Neural cell (in vitro differentiated cells): ENCODE results near the gene B4GALNT3. TPM values are rescaled to one million over a fixed set of nuclear protein-coding genes. Genes with fewer than 3 reads are reported as not detected.

Source experiments
- H2AFZ ChIP-seq: fragments of 200-600, 300-800 bp; sonication (generic), shearing (Covaris generic); 2 replicates; pipeline ENCODE4 v1.6.0; 2014; ENCODE audit warnings: low read depth, mild to moderate bottlenecking, antibody characterized with exemption, low read length, moderate library complexity
- H3F3A ChIP-seq: fragments of 200-600 bp; shearing (Covaris generic); 2 replicates; pipeline ENCODE4 v1.6.1; 2016; ENCODE audit warnings: mild to moderate bottlenecking, moderate library complexity, mixed read lengths, antibody characterized with exemption, low read length; ENCODE audit not compliant: insufficient read depth, poor library complexity, severe bottlenecking
- H3K27ac ChIP-seq: fragments of 200-600, 300-800 bp; sonication (generic), shearing (Covaris generic); 2 replicates; pipeline ENCODE4 v1.5.1; 2014; ENCODE audit warnings: mild to moderate bottlenecking, low read length, moderate library complexity
- H3K27me3 ChIP-seq: fragments of 300-800, 200-600 bp; sonication (generic), shearing (Covaris generic); 2 replicates; pipeline ENCODE4 v1.6.0; 2014; ENCODE audit warnings: mild to moderate bottlenecking, low read depth, low read length, moderate library complexity; ENCODE audit not compliant: insufficient read depth
- H3K36me3 ChIP-seq: fragments of 300-800, 200-600 bp; sonication (generic), shearing (Covaris generic); 2 replicates; pipeline ENCODE4 v1.5.1; 2014; ENCODE audit warnings: mild to moderate bottlenecking, antibody characterized with exemption, low read length, moderate library complexity; ENCODE audit not compliant: insufficient read depth
- H3K4me2 ChIP-seq: fragments of 300-800, 200-600 bp; sonication (generic), shearing (Covaris generic); 2 replicates; pipeline ENCODE4 v1.6.0; 2014; ENCODE audit warnings: mild to moderate bottlenecking, low read length
- H3K4me3 ChIP-seq: fragments of 300-800, 200-600 bp; sonication (generic), shearing (Covaris generic); 2 replicates; pipeline ENCODE4 v1.5.1; 2014; ENCODE audit warnings: mild to moderate bottlenecking, low read length, moderate library complexity
- H3K79me2 ChIP-seq: fragments of 200-600 bp; shearing (Covaris generic); replicated peaks from 2 replicates; pipeline ENCODE4 v1.6.0; 2014; ENCODE audit warnings: mild to moderate bottlenecking, low read length, moderate library complexity; ENCODE audit not compliant: insufficient read depth
- H3K9ac ChIP-seq: fragments of 300-800, 200-600 bp; sonication (generic), shearing (Covaris generic); 2 replicates; pipeline ENCODE4 v1.6.1; 2016; ENCODE audit warnings: mild to moderate bottlenecking, low read length, mixed read lengths
- H3K9me2 ChIP-seq: fragments of 200-600 bp; shearing (Covaris generic); 2 replicates; pipeline ENCODE4 v1.6.1; 2016; ENCODE audit warnings: mild to moderate bottlenecking, low read length, mixed read lengths; ENCODE audit not compliant: insufficient read depth
- H3K9me3 ChIP-seq: fragments of 200-600, 300-800 bp; sonication (generic), shearing (Covaris generic); 2 replicates; pipeline ENCODE4 v1.6.1; 2016; ENCODE audit warnings: mild to moderate bottlenecking, mixed run types, low read length, moderate library complexity, mixed read lengths
- H4K20me1 ChIP-seq: fragments of 200-600 bp; shearing (Covaris generic); 2 replicates; pipeline ENCODE4 v1.6.1; 2016; ENCODE audit warnings: mild to moderate bottlenecking, mixed run types; ENCODE audit not compliant: insufficient read depth
- CTCF ChIP-seq: fragments of 450-650 bp; IDR thresholded peaks from 2 replicates; pipeline ENCODE4 v1.5.1; 2014; ENCODE audit warnings: antibody characterized with exemption, mild to moderate bottlenecking, moderate library complexity; ENCODE audit not compliant: poor library complexity, severe bottlenecking
- EP300 ChIP-seq: fragments of 450-650 bp; conservative IDR thresholded peaks from 2 replicates; pipeline ENCODE4 v1.6.1; 2014; ENCODE audit warnings: antibody characterized with exemption, mild to moderate bottlenecking, moderate library complexity; ENCODE audit not compliant: poor library complexity, severe bottlenecking
- EZH2 ChIP-seq: fragments of 200-600, 300-800 bp; shearing (Covaris generic), sonication (generic); IDR thresholded peaks from 2 replicates; pipeline ENCODE4 v1.6.1; 2014; ENCODE audit warnings: antibody characterized with exemption, low read length, borderline replicate concordance, mild to moderate bottlenecking; ENCODE audit not compliant: insufficient read depth, poor library complexity, severe bottlenecking
- MXI1 ChIP-seq: fragments of 450-650 bp; conservative IDR thresholded peaks from 2 replicates; pipeline ENCODE4 v1.6.1; 2014; ENCODE audit warnings: antibody characterized with exemption, mild to moderate bottlenecking; ENCODE audit not compliant: poor library complexity, severe bottlenecking
- POLR2AphosphoS5 ChIP-seq: IDR thresholded peaks from 2 replicates; pipeline ENCODE4 v1.6.1; 2012
- RAD21 ChIP-seq: fragments of 450-650 bp; conservative IDR thresholded peaks from 2 replicates; pipeline ENCODE4 v1.6.1; 2014; ENCODE audit warnings: antibody characterized with exemption, mild to moderate bottlenecking, moderate library complexity
- REST ChIP-seq: IDR thresholded peaks from 2 replicates; pipeline ENCODE4 v1.6.1; 2012; ENCODE audit warnings: borderline replicate concordance
- SMC3 ChIP-seq: fragments of 450-650 bp; conservative IDR thresholded peaks from 2 replicates; pipeline ENCODE4 v1.6.1; 2014; ENCODE audit warnings: antibody characterized with exemption, mild to moderate bottlenecking, moderate library complexity; ENCODE audit not compliant: poor library complexity
- TAF1 ChIP-seq: IDR thresholded peaks from 2 replicates; pipeline ENCODE4 v1.6.1; 2012; ENCODE audit warnings: low read depth
- polyA plus RNA-seq: library from polyadenylated mRNA; depleted of rRNA; stranded (reverse); fragments of >200 nt; gene quantifications from 2 replicates; pipeline ENCODE4 v1.2.3, GENCODE V29; 2014

B4GALNT3 gene
- polyA plus RNA-seq, 1 donor from 2014 or later, result 6.7 TPM

- Histone ChIP-seq H3F3A (no peaks in the 10 kb centered on the region), H3K79me2 (no peaks in the 10 kb centered on the region), H3K9me3 (no peaks in the 10 kb centered on the region), H3K4me3 (no peak overlapping the region), H2AFZ (no peak overlapping the region), H3K9me2 (no peaks in the 10 kb centered on the region), H3K27me3 (no peaks in the 10 kb centered on the region), H3K9ac (no peak overlapping the region), H3K36me3 (no peaks in the 10 kb centered on the region), H3K4me2 (no peak overlapping the region), H3K27ac (no peak overlapping the region), H4K20me1 (no peaks in the 10 kb centered on the region)
- TF ChIP-seq POLR2AphosphoS5 (no peak), EP300 (no peak), CTCF (no peak), SMC3 (no peak), MXI1 (no peak), RAD21 (no peak), TAF1 (no peak), EZH2 (no peak), REST (no peak)
These were observed 100.2 kb downstream of the B4GALNT3 start for GRCh38 chr12:559906-560455.

GRCh38 chr12:560691-561390, 101.1 kb downstream of the B4GALNT3 start:
- Histone ChIP-seq H3K4me2 (no peak overlapping the region), H4K20me1 (no peaks in the 10 kb centered on the region), H3F3A (no peaks in the 10 kb centered on the region), H3K9me2 (no peaks in the 10 kb centered on the region), H3K27me3 (no peaks in the 10 kb centered on the region), H3K27ac (no peak overlapping the region), H3K9ac (no peak overlapping the region), H3K79me2 (no peaks in the 10 kb centered on the region), H2AFZ (no peak overlapping the region), H3K4me3 (no peak overlapping the region), H3K9me3 (no peaks in the 10 kb centered on the region), H3K36me3 (no peaks in the 10 kb centered on the region)
- TF ChIP-seq EP300 (no peak), SMC3 (no peak), POLR2AphosphoS5 (no peak), RAD21 (no peak), REST (no peak), EZH2 (no peak), CTCF (no peak), MXI1 (no peak)
